ENCODE results near the gene THOP1.
"Not testable (repeated sequence)": the region's sequence is repeated elsewhere in the genome, so short reads cannot be mapped to it uniquely, and the experiment has no call there.

THOP1 gene

DNA sequence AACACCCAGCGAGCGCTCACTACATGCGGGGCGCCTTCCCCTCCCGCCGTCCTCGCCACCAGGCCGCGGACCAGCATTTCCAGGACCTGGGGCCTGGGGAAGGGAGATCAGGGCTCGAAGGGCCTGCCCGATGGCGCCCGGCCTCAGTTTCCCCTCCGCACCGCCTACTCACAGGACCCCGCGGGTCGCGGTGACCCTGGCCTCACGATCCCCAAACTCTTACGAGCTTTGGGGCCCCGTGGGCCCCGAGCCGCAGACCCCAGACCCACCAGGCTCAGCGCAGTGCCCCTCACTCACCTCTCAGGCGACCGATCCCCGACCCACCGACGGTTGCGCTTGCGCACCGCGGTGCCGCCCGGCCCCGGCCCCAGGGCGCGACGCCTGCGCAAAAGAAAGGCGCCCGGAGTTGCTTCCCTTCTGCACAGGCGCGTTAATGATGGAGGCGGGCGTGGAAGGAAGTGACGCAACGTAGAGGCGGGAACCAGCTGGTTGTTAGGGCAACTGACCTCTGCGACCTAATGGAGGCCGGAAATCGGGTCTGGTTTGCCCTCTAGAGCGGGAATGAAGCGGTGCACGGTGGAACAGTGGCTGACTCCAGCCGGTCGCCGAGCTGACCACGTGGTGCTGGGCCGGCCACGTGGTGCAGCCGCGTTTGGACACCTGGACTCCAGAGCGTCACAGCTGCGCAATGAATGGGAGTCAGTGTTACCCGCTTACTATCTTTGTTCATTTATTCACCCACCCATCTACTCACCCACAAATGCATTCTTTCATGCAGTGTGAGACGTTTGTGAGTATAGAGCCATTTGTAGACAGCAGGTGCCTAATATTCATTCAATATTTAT, 2.1 kb upstream of the THOP1 start, which contains the start of gene SGTA:
SGTA (minus strand) TSS at position 338 of the 845 bp plus-strand sequence. CDS start 14,205 bp downstream, outside the sequence.
- DNase-seq (ENCODE audit: low read depth), result peak; percentile 95

DNA sequence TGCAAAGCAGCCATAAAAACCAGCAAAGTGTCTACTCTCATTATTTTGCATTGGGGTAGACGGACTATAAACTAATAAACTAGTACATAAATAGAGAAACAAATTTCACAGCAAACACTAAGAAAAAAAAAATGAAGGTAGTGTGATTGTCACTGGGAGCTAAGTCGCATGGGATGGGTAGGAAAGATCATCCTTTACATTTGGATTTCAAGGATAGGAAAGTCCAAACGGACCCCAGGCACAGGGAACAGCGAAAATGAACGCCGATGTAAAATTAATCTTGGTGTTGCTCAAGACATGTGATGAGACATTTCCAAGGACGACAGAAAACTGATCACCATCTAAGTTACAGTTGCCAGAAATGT, 1.5 kb upstream of the THOP1 start:
- DNase-seq (ENCODE audit: low read depth), result no peak

DNA sequence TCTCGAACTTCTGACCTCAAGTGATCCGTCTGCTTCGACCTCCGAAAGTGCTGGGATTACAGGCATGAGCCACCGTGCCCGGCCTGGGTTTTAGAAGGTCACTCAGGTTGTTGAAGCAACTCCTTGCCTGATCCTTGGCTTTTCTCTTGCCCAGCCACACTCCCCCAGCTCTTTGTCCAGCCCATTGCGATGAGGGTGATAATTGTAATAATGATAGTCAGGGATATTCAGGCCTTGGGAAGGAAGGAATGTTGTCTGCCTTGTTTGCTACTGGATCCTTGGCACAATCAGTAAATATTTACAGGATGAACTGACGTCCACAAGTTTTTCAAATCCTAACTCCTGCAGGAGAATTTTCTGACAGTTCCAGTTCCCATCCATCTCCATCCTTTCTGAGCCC, 1.8 kb downstream of the THOP1 start:
- DNase-seq (ENCODE audit: low read depth), result no peak

DNA sequence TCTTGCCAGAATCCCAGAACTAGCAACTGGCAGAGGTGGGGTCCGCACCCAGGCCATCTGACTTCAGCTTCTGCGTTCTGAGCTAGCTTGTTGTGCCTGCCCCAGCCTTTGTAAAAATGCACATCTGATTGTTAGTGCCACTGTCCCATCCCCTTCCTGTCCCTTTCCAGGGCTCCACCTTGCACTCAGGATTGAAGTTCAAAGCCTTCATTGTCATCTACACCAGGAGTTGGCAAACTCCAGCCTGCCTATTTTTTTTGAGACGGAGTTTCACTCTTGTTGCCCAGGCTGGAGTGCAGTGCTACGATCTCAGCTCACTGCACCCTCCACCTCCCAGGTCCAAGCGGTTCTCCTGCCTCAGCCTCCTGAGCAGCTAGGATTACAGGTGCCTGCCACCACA, 2.9 kb downstream of the THOP1 start:
- DNase-seq (ENCODE audit: low read depth), result no peak

DNA sequence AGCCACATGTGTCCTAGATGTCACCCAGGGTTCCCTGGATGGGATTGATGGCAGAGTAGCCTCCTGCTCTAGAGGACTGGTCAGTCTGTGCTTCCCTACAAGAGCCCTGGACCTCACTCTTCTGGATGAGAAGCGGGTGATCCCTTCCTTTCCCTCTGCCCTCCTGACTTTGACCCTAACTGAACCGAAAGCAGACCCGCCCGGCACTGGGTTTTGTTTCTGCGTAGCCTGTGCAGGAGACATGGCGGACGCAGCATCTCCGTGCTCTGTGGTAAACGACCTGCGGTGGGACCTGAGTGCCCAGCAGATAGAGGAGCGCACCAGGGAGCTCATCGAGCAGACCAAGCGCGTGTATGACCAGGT, 4.9 kb downstream of the THOP1 start:
- no peak for DNase-seq (ENCODE audit: low read depth)

DNA sequence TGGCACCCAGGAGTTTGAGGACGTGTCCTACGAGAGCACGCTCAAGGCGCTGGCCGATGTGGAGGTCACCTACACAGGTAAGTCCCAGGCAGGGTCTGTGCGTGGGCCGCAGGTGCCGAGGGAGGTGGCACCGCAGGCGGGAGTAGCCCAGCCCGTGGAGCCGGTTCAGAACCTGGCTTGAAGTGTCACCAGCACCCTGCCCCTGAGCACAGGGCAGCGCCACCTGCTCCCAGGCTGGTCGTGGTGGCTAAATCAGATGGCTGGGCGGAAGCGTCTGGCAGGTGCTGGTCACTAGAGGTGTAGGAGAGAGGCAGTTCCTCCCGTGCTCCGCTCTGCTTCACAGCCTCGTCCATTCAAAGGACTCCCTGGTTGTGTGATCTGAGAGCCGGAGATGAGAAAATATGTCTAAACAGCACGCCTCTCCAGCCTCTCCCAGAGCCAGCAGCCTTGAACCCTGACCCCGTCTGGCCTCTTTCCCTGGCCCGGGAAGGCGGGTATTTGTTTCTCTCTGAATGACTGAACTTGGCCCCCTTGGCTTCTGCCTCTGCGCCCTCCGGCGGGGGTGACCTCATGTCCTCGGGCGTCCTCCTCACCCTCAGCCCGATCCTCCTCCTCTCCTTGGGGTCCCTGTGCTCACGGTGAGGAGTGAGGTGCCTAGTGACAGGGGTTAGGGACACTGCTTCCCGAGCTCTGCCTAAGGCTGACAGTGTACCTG, 5.4 kb downstream of the THOP1 start:
- DNase-seq (ENCODE audit: low read depth), result no peak

DNA sequence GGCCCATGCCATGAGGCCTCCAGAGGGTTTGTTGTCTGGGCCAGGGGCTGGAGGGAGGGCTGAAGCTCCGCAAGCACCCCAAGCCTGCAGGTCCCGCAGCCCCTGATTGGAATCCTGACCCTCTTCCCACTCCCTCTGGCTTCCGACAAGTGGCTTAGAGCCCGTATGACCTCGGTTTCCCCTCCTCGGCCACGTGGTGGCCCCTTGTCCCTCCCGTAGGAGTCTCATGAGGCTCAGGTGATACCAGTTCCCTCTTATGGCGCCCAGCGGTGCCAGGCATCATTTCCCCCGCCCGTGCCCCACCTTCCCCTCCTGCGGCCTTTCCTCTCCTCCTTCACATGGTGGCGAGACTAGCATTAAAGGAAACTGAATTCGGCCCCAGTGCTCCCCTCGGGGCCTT, 6.1 kb downstream of the THOP1 start:
- DNase-seq (ENCODE audit: low read depth), result no peak

DNA sequence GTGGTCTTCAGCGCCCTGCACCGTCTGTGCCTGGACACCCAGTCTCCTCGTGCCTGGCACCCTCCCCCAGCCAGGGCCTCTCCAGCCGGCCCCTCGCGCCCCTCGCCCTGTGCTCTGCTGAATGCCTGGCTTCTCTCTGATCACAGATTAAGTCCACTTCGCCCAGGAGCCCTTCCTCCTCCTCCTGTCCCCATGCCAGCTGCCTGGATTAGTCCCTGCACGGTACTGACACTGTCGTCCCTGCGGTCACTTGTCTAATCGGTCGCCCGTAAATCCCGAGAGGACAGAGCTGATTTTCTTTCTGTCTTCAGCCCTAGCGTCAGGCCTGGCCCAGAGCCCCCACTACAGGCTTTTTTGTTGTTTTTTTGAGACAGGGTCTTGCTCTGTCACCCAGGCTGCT, 6.6 kb downstream of the THOP1 start:
- no peak for DNase-seq (ENCODE audit: low read depth)

DNA sequence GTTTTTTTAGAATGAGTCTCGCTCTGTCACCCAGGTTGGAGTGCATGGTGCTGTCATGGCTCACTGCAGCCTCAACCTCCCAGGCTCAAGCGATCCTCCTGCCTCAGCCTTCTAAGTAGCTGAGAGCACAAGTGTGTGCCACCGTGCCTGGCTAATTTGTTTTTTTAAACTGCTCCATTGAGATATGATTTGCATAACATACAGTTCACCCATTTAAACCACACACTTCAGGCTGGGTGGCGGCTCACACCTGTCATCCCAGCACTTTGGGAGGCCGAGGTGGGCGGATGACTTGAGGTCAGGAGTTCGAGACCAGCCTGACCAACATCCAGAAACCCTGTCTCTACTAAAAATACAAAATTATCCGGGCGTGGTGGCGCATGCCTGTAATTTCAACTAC, 7.4 kb downstream of the THOP1 start:
- DNase-seq (ENCODE audit: low read depth), result not testable (repeated sequence)

DNA sequence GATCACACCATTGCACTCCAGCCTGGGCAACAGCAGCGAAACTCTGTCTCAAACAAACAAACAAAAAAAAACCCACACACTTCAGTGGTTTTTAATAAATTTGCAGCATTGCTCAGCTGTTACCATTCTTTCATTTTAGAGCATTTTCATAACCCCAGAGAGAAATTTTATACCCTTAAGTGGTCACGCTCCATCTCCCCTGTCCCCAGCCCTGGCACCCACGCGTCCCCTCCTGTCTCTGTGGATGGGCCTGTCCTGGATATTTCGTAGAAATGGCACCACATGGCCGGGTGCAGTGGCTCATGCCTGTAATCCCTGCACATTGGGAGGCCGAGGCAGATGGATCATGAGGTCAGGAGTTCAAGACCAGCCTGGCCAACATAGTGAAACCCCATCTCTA, 7.8 kb downstream of the THOP1 start:
- no peak for DNase-seq (ENCODE audit: low read depth)

DNA sequence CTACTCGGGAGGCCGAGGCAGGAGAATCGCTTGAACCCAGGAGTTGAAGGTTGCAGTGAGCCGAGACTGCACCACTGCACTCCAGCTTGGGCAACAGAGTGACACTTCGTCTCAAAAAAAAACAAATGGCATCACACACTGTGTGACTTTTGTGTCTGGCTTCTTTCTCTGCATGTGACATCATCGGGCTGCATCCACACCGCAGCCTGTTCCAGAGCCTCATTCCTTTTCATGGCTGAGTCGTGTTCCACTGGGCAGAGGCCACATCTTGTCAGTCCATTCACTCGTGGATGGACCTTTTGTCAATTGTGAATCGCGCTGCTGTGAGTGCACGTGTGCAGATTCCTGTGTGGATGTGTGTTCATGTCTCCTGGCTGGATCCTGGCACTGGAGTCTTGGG, 8.3 kb downstream of the THOP1 start:
- no peak for DNase-seq (ENCODE audit: low read depth)

DNA sequence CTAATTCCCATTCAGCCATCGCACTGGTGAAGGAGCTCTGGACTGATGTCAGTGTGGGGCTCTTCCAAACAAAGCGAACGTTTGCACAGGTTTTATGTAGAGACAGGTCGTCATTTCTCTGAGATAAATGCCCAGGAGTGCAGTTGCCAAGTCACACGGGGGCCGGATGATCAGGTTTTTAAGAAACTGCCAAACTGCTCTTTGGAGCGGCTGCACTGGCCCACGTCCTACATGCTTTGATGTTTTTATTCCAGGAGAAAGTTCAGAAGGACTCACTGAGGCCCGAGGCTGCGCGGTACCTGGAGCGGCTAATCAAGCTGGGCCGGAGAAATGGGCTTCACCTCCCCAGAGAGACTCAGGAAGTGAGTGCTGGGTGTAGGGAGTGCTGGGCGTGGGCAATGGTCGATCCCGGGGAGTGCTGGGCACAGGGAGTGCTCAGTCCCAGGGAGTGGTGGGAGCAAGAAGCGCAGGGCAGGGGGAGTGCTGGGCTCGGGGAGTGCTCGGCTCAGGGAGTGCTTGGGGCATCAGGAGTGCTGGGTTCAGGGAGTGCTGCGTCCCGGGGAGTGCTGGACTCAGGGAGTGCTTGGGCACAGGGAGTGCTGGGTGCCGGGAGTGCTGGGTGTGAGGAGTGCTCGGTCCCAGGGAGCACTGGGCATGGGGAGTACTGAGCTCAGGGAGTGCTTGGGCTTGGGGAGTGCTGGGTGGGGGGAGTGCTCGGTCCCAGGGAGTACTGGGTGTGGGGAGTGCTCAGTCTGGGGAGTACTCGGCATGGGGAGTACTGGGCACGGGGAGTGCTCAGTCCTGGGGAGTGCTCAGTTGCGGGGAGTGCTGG, 10.7 kb downstream of the THOP1 start:
- DNase-seq (ENCODE audit: low read depth), result no peak

DNA sequence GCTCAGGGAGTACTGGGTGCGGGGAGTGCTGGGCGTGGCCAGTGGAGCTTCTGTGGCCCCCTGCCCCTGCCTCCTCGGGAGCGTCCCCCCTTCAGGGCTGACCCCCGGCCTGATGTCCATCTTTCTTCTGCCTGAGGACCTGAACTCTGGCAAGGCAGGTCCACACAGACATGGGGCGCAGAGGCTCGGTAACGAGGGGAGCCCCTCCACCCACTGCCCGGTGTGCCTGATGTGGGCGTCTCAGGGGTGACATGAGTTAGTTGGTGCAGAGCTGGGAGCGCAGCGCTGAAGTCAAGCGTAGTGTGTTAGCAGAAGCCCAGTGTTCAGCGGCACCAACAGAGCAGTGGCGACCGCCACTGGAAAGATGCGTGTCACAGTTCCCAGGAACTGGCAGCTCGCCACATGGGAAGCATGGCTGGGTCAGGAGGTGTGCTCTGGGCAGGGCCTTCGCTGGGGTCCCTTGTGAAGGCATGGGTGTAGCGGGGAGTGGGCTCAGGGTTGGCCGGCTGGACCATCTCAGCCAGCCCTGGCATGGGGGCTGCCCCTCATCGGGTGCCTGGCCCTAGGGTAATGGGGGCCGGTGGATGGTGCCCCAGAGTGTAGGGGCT, 11.5 kb downstream of the THOP1 start:
- no peak for DNase-seq (ENCODE audit: low read depth)

DNA sequence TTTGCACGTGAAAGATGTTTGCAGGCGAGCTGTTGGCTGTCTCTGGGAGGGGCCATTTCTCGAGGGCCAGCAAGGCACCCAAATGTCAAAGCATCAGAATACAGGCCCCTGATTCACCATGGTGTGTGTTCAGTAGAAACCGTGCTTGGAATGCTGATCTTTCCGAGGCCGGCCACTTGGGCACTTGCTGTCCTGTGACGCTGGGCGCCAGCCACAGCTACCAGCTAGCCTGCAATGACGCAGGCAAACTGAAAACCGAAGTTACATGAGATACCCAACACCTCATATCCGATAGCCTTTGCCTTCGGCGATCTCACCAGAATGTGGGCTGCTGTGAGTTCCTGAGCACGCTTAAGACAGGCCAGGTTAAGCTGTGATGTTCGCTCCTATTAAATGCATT, 12.0 kb downstream of the THOP1 start:
- no peak for DNase-seq (ENCODE audit: low read depth)

DNA sequence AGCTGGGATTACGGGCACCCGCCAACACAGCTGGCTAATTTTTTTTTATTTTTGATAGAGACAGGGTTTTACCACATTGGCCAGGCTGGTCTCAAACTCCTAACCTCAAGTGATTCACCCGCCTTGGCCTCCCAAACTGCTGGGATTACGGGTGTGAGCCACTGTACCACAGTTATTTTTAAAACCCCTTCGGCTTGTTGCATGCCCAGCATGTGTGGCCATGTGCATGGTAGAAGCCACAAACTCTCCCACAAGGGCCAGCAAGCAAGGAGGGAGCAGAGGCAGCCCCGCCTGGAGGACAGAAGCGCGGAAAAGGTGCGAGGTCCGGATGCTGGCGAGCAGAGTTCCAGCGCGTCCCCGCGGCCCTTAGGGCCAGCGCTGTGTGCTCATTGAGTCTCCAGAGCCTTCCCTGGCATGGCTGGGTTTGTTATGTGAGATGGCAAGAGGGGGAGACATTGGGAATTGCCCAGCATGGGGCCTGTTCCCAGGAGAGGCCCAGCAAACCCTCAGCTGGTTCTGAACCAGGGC, 12.9 kb downstream of the THOP1 start:
- no peak for DNase-seq (ENCODE audit: low read depth)

DNA sequence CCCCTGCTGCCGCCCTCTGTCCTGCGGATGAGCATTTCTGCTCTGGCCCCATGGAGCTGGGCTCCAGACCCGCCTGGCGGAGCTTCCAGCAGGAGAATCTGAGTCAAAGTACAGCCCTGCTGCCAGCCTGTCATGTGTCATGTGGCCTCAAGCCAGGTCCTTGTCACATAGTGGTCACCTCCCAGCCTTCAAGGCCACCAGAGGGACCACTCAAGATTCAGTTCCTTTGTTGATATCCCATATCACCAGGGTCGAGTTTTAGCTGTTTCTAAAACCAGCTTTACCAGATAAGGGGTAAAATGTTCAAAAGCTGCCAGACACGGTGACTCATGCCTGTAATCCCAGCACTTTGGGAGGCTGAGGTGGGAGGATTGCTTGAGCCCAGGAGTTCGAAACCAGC, 13.4 kb downstream of the THOP1 start:
- DNase-seq (ENCODE audit: low read depth), result no peak

DNA sequence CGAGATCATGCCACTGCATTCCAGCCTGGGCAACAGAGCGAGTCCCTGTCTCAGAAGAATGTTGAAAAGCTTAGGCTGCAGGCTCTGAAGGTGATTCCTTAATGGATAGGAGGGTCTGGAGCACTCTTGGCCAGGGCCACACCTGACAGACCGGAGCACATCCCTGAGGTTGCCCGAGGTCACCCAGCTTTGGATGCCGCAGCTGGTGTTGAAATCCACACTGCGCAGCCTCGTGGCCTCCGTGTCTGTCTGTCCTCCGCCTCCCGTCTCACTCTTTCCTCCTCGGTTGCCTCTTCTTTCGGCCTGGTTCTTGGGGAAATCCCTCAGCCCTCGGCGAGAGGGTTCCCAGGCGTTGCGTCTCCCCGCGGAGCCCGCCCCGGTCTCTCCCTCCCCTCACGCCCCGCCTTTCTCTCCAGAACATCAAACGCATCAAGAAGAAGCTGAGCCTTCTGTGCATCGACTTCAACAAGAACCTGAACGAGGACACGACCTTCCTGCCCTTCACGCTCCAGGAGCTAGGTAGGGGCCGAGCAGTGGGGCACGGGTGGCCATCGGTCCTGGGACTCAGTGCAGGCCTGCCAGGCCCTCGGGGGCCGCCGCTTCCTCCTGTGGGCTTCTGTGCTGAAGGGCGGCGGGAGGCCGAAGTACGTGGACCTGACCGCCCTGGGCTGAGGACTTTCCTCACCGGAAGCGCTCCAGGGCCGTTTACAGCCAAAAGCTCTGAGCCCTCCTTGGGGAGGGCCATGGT, 14.1 kb downstream of the THOP1 start:
- DNase-seq (ENCODE audit: low read depth), result no peak

DNA sequence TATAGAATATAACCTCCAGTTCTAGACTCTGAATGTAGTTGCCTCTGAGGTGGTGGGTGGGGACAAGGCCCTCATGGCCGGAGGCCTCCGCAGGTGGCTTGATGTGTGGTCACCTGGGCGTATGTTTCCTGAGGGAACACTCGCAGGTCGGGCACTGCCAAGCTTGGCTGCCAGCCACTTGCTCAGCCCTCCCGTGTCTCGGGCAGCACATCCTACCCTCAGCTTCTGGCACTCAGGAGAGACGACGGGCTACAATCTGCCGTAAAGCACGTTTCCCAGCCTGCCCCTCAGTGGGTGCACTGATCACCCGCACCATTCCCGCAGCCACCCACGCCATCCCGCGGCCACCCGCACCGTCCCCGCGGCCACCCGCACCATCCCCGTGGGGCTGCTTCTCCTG, 15.2 kb downstream of the THOP1 start:
- DNase-seq (ENCODE audit: low read depth), result no peak

DNA sequence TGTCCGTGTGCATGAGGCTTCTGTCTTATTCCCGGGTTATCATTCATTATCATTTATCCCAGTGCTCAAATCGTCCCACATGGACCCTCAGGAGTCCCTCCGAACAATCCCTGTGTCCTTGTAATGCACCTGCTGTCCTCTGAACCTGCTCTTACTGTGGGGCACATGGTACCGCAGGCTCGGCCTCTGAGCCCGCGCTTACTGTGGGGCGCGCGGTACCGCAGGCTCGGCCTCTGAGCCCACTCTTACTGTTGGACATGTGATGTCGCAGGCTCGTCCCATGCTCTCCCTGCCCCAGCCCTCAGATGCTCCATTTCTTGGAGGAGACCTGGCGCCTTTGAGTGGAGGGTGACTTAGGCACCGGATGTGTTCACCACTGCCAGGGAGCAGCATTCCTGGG, 17.5 kb downstream of the THOP1 start:
- no peak for DNase-seq (ENCODE audit: low read depth)

DNA sequence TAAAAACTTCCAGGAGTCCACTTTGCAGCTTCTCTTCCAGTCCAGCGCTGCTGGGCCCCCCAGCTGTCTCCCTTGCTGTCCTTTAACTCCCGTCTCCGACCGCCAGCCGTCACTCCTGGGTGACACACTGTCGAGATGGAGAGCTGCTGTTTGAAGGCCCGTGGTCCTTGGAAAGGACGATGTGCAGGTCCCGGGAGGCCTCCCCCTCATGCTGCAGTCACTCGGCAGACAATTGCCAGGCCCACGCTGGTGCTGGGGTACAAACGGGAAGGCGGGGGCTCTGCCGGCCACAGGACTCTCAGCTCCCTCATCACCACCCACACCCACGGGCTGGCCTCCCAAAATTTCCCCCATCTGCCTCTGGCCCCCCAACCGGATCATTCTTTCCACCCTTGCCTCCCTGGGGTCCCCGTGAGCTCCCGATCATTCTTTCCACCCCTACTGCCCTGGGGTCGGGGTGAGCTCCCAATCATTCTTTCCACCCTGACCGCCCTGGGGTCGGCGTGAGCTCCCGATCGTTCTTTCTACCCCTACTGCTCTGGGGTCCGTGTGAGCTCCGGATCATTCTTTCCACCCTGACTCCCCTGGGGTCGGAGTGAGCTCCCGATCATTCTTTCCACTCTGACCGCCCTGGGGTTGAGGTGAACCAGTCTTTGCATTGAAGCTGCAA, 18.3 kb downstream of the THOP1 start:
- DNase-seq (ENCODE audit: low read depth), result no peak

All from activated T-cell treated with anti-CD3 and anti-CD28 coated beads for 48 hours (primary cell).